ENCODE results near the gene CCNO.

The CCNO gene

DNA sequence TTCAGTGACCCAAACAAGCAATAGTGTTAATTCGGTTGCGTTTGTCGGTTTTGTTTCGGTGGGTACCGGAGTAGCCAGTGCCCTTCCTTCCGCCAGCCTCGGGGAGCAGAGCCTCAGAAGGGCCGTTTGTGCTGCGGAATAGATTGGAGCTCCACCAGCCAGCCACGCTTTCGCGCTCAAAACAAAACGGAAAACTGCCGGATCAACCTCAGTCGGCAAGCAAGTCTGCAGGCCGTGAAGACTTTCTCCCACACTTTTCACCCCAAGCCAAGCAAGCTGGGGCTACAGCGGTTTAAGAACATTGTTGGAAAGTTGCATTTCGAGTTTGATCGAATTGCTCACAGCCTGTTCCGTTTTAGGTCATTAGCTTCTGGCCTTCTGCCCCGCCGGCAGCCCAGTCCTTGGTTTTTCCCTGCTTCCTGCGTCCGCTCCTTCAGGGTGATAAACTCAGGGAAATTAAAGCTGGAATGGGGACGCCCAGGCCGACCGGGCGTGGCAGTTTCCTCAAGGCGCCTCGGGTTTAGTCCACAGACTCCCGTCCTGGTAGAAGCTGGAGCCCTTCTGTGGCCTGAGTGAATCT, 803 bp upstream of the CCNO start:
- H3K4me3 ChIP-seq (ENCODE audit: insufficient read depth in 1 of 2, low read depth in 1 of 2, low read length in 2 of 2): peak overlapping the region; percentile 67 to 84
- no peak overlapping the region for H3K18ac ChIP-seq (ENCODE audit: low read depth in 1 of 2, low read length in 2 of 2)
- peak overlapping the region; percentile 66 for H3K9ac ChIP-seq (ENCODE audit: low read length)
- H3K27me3 ChIP-seq (ENCODE audit: control insufficient read depth in 1 of 2, insufficient read depth in 1 of 2, low read length in 2 of 2): peaks cover 41 to 85% of the 10 kb centered on the region in 2 experiments
- H2BK120ac ChIP-seq (ENCODE audit: low read depth, low read length): no peak overlapping the region
- H3K14ac ChIP-seq (ENCODE audit: low read length in 2 of 2): no peak overlapping the region
- no peak overlapping the region for H4K8ac ChIP-seq (ENCODE audit: low read length)
- no peak overlapping the region for H4K91ac ChIP-seq (ENCODE audit: low read length)
- WGBS: 4% methylated on average over 31 of the region's 31 CpGs
- DNase-seq: peak; percentile 40
- no peaks in the 10 kb centered on the region for H3K9me3 ChIP-seq (ENCODE audit: control insufficient read depth, low read length)
- peak overlapping the region; percentile 43 for H2AFZ ChIP-seq (ENCODE audit: low read depth, low read length)
- no peak overlapping the region for H2AK5ac ChIP-seq (ENCODE audit: low read length, severe bottlenecking)
- H2BK12ac ChIP-seq (ENCODE audit: low read length in 2 of 2): no peak overlapping the region
- H3K36me3 ChIP-seq (ENCODE audit: control insufficient read depth in 1 of 2, insufficient read depth in 2 of 2, low read depth in 1 of 2, low read length in 2 of 2): no peaks in the 10 kb centered on the region
- peaks cover 25% of the 10 kb centered on the region for H3K4me1 ChIP-seq (ENCODE audit: control insufficient read depth, insufficient read depth, low read depth, low read length)
- no peak overlapping the region for H3K27ac ChIP-seq (ENCODE audit: low read length, poor library complexity, severe bottlenecking)
- H3K23ac ChIP-seq (ENCODE audit: low read length in 2 of 2): no peak overlapping the region
- H2BK5ac ChIP-seq (ENCODE audit: low read depth, low read length, poor library complexity, severe bottlenecking): no peak overlapping the region
- no peak overlapping the region for H3K4ac ChIP-seq (ENCODE audit: low read depth in 1 of 2, low read length in 2 of 2)
- no peak overlapping the region for H2BK15ac ChIP-seq (ENCODE audit: low read depth, poor library complexity, severe bottlenecking)
- peak overlapping the region; percentile 100 for H3K4me2 ChIP-seq (ENCODE audit: low read length, poor library complexity, severe bottlenecking)
- no peaks in the 10 kb centered on the region for H3K79me1 ChIP-seq (replicated peaks; ENCODE audit: low read length, poor library complexity, severe bottlenecking)

DNA sequence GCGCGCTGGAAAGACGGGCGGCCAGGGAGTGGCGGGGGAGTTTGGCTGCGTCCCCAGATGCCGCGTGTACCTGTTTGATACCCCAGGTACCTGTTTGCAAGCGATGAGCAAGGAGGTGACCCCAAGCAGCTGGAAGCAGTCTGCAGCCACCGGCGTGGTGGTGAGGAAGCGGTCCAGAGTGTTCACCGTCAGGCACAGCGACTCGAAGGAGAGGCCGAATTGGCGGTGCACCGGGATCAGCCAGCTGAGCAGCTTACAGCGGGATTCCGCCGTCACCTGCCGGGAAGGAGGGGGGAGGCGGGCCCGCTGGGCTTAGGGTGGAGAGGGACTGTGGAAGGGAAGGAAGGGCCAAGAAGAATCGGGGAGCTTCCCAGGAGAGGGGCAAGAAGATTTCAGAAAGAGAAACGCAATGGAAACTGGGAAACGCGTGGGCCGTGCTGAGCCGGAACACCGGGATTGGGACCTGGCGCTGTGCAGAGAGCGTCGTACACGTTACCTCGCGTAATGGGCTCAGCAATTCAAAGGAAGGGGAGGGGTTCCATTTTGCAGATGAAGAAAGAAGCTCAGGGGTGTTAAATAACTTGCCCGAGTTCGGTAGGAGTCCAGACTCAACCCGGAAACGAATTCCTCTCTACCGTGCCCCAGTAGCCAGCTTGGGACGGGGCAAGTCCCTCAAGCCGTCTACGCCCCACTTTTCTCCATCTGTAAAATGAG, 980 bp downstream of the CCNO start:
- peaks cover 54 to 88% of the 10 kb centered on the region in 2 experiments for H3K27me3 ChIP-seq (ENCODE audit: control insufficient read depth in 1 of 2, insufficient read depth in 1 of 2, low read length in 2 of 2)
- H3K36me3 ChIP-seq (ENCODE audit: control insufficient read depth in 1 of 2, insufficient read depth in 2 of 2, low read depth in 1 of 2, low read length in 2 of 2): no peaks in the 10 kb centered on the region

DNA sequence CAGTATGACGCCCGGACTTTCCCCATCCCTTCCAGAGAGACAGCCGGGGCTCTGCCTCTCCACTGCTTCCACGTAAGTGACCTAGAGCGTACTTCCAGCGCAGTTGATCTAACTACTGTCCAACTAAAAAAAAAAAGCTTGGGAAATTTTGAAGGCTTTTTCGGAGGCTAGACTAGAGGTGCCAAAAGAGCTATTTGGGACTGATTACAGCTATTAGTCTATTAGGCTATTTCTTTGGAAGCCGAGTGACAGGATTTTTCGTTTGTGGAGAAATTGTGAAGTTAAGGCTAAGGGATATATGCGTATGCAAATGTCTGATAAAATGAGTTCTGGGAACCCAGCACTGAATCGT, 1.5 kb downstream of the CCNO start:
- no peak overlapping the region for H3K23ac ChIP-seq (ENCODE audit: low read length in 2 of 2)
- H3K9ac ChIP-seq (ENCODE audit: low read length): no peak overlapping the region
- H2AFZ ChIP-seq (ENCODE audit: low read depth, low read length): no peak overlapping the region
- H3K4me3 ChIP-seq (ENCODE audit: insufficient read depth in 1 of 2, low read depth in 1 of 2, low read length in 2 of 2): peak overlapping the region; percentile 67 to 84
- no peak overlapping the region for H2BK15ac ChIP-seq (ENCODE audit: low read depth, poor library complexity, severe bottlenecking)
- no peak overlapping the region for H2AK5ac ChIP-seq (ENCODE audit: low read length, severe bottlenecking)
- 5% methylated on average over 7 of the region's 11 CpGs for WGBS
- no peak overlapping the region for H2BK120ac ChIP-seq (ENCODE audit: low read depth, low read length)
- no peaks in the 10 kb centered on the region for H3K9me3 ChIP-seq (ENCODE audit: control insufficient read depth, low read length)
- H3K27ac ChIP-seq (ENCODE audit: low read length, poor library complexity, severe bottlenecking): no peak overlapping the region
- H3K27me3 ChIP-seq (ENCODE audit: control insufficient read depth in 1 of 2, insufficient read depth in 1 of 2, low read length in 2 of 2): peaks cover 54 to 87% of the 10 kb centered on the region in 2 experiments
- H4K91ac ChIP-seq (ENCODE audit: low read length): no peak overlapping the region
- H2BK12ac ChIP-seq (ENCODE audit: low read length in 2 of 2): no peak overlapping the region
- H3K36me3 ChIP-seq (ENCODE audit: control insufficient read depth in 1 of 2, insufficient read depth in 2 of 2, low read depth in 1 of 2, low read length in 2 of 2): no peaks in the 10 kb centered on the region
- H3K79me1 ChIP-seq (replicated peaks; ENCODE audit: low read length, poor library complexity, severe bottlenecking): no peaks in the 10 kb centered on the region
- DNase-seq: peak; percentile 51
- H2BK5ac ChIP-seq (ENCODE audit: low read depth, low read length, poor library complexity, severe bottlenecking): no peak overlapping the region
- H3K4me2 ChIP-seq (ENCODE audit: low read length, poor library complexity, severe bottlenecking): peak overlapping the region; percentile 100
- peaks cover 35% of the 10 kb centered on the region for H3K4me1 ChIP-seq (ENCODE audit: control insufficient read depth, insufficient read depth, low read depth, low read length)
- no peak overlapping the region for H3K14ac ChIP-seq (ENCODE audit: low read length in 2 of 2)
- no peak overlapping the region for H3K18ac ChIP-seq (ENCODE audit: low read depth in 1 of 2, low read length in 2 of 2)
- H3K4ac ChIP-seq (ENCODE audit: low read depth in 1 of 2, low read length in 2 of 2): no peak overlapping the region
- no peak overlapping the region for H4K8ac ChIP-seq (ENCODE audit: low read length)

More for the DNA sequence above, 980 bp downstream of the CCNO start:
- peak; percentile 35 for DNase-seq
- Histone ChIP-seq H3K23ac (ENCODE audit: low read length in 2 of 2) (peak overlapping the region in 1 of 2 experiments; percentile 54), H3K9me3 (ENCODE audit: control insufficient read depth, low read length) (no peaks in the 10 kb centered on the region), H2BK120ac (ENCODE audit: low read depth, low read length) (no peak overlapping the region), H2BK12ac (ENCODE audit: low read length in 2 of 2) (no peak overlapping the region), H2BK15ac (ENCODE audit: low read depth, poor library complexity, severe bottlenecking) (no peak overlapping the region), H4K8ac (ENCODE audit: low read length) (no peak overlapping the region), H3K14ac (ENCODE audit: low read length in 2 of 2) (no peak overlapping the region), H2AFZ (ENCODE audit: low read depth, low read length) (no peak overlapping the region), H3K9ac (ENCODE audit: low read length) (peak overlapping the region; percentile 1), H3K4ac (ENCODE audit: low read depth in 1 of 2, low read length in 2 of 2) (no peak overlapping the region), H4K91ac (ENCODE audit: low read length) (no peak overlapping the region), H3K4me2 (ENCODE audit: low read length, poor library complexity, severe bottlenecking) (peak overlapping the region; percentile 100), H2BK5ac (ENCODE audit: low read depth, low read length, poor library complexity, severe bottlenecking) (no peak overlapping the region), H3K18ac (ENCODE audit: low read depth in 1 of 2, low read length in 2 of 2) (no peak overlapping the region), H3K27ac (ENCODE audit: low read length, poor library complexity, severe bottlenecking) (no peak overlapping the region), H3K4me3 (ENCODE audit: insufficient read depth in 1 of 2, low read depth in 1 of 2, low read length in 2 of 2) (peak overlapping the region; percentile 67 to 84), H2AK5ac (ENCODE audit: low read length, severe bottlenecking) (no peak overlapping the region), H3K4me1 (ENCODE audit: control insufficient read depth, insufficient read depth, low read depth, low read length) (peaks cover 29% of the 10 kb centered on the region), H3K79me1 (replicated peaks; ENCODE audit: low read length, poor library complexity, severe bottlenecking) (no peaks in the 10 kb centered on the region)
- 1% methylated on average over 43 of the region's 45 CpGs for WGBS

DNA sequence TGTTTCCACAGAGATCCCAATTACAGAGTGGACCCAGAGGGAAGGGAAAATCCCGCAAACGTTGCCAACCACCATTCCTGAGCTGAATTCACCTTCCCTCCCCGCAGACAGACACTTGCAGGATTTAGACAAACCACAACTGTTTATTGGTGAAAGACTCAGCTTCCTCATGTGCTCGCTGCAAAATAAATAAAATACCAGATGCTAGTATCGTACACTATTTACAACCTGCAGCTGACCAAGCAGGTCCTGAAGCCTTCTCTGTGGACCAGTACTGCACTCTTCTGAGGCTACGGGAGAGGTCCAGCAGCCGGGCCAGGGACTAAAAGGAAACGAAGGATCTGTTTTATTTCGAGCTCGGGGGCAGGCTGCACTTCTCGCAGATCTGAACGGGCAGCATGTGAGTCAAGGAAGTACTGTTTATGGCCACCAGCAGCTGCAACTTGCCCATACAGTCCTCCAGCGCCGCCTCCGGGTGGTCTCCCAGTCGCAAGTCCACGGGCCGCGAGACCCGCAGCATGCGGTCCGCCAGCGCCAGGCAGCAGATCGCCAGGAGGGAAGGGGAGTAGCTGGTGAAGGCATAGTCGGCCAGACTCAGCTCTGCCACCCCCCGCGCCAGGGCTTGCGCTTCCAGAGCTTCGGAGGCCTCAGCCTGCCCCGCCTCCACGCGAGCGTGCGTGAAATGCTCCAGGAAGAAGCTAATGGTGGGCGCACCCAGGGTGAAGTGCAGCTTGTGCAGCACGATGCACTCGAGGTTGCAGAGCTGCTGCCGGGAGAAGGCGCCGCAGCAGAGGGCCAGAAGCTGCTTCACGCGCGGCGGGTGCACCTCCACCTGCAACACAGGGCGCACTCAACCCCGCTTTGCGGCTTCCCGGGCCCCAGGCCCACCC, 2.1 kb downstream of the CCNO start:
- peak overlapping the region; percentile 47 to 51 for H3K4me3 ChIP-seq (ENCODE audit: insufficient read depth in 1 of 2, low read depth in 1 of 2, low read length in 2 of 2)
- H2BK15ac ChIP-seq (ENCODE audit: low read depth, poor library complexity, severe bottlenecking): peak overlapping the region; percentile 30
- H2BK12ac ChIP-seq (ENCODE audit: low read length in 2 of 2): no peak overlapping the region
- no peak overlapping the region for H3K14ac ChIP-seq (ENCODE audit: low read length in 2 of 2)
- H2BK5ac ChIP-seq (ENCODE audit: low read depth, low read length, poor library complexity, severe bottlenecking): no peak overlapping the region
- H3K9me3 ChIP-seq (ENCODE audit: control insufficient read depth, low read length): no peaks in the 10 kb centered on the region
- peak; percentile 54 for DNase-seq
- H2AK5ac ChIP-seq (ENCODE audit: low read length, severe bottlenecking): no peak overlapping the region
- no peak overlapping the region for H2AFZ ChIP-seq (ENCODE audit: low read depth, low read length)
- H3K27ac ChIP-seq (ENCODE audit: low read length, poor library complexity, severe bottlenecking): no peak overlapping the region
- H2BK120ac ChIP-seq (ENCODE audit: low read depth, low read length): no peak overlapping the region
- no peak overlapping the region for H3K9ac ChIP-seq (ENCODE audit: low read length)
- peaks cover 40% of the 10 kb centered on the region for H3K4me1 ChIP-seq (ENCODE audit: control insufficient read depth, insufficient read depth, low read depth, low read length)
- peak overlapping the region; percentile 12 for H4K8ac ChIP-seq (ENCODE audit: low read length)
- H3K4ac ChIP-seq (ENCODE audit: low read depth in 1 of 2, low read length in 2 of 2): no peak overlapping the region
- peak overlapping the region in 1 of 2 experiments; percentile 86 for H3K23ac ChIP-seq (ENCODE audit: low read length in 2 of 2)
- WGBS: 5% methylated on average over 48 of the region's 48 CpGs
- no peaks in the 10 kb centered on the region for H3K79me1 ChIP-seq (replicated peaks; ENCODE audit: low read length, poor library complexity, severe bottlenecking)
- peak overlapping the region; percentile 100 for H3K4me2 ChIP-seq (ENCODE audit: low read length, poor library complexity, severe bottlenecking)
- peak overlapping the region in 1 of 2 experiments; percentile 25 for H3K18ac ChIP-seq (ENCODE audit: low read depth in 1 of 2, low read length in 2 of 2)
- H3K36me3 ChIP-seq (ENCODE audit: control insufficient read depth in 1 of 2, insufficient read depth in 2 of 2, low read depth in 1 of 2, low read length in 2 of 2): no peaks in the 10 kb centered on the region
- H4K91ac ChIP-seq (ENCODE audit: low read length): no peak overlapping the region
- H3K27me3 ChIP-seq (ENCODE audit: control insufficient read depth in 1 of 2, insufficient read depth in 1 of 2, low read length in 2 of 2): peaks cover 60 to 87% of the 10 kb centered on the region in 2 experiments
